Gastroesophageal sphincter (tissue), 3 donors: Measurements from ENCODE around the gene PDZRN4.

Source experiments
- EP300 ChIP-seq: sonication (generic); formaldehyde crosslinking; IDR thresholded peaks from one replicate; pipeline ENCODE4 v1.6.1; 2017; ENCODE audit warnings: antibody characterized with exemption, mild to moderate bottlenecking
- POLR2A ChIP-seq, 2 donors: fragments of 450-650 bp; IDR thresholded peaks; one replicate each; pipeline ENCODE4 v1.6.1; 2017; ENCODE audit warnings: antibody characterized with exemption in 2 of 2, mild to moderate bottlenecking in 2 of 2, moderate library complexity in 1 of 2
- POLR2AphosphoS5 ChIP-seq: sonication (generic); formaldehyde crosslinking; IDR thresholded peaks from one replicate; pipeline ENCODE4 v1.6.1; 2017; ENCODE audit warnings: antibody characterized with exemption
- TF ChIP-seq, protein P1 (sequence below), 4 experiments: fragments of 200-600 bp in 2 of 4; fragments of 450-650 bp in 2 of 4; sonication (generic) in 1 of 4; IDR thresholded peaks; one replicate each; pipeline ENCODE4 v1.5.1; 2017 to 2019; ENCODE audit warnings: antibody characterized with exemption in 4 of 4, mild to moderate bottlenecking in 2 of 4, moderate library complexity in 2 of 4

DNA sequence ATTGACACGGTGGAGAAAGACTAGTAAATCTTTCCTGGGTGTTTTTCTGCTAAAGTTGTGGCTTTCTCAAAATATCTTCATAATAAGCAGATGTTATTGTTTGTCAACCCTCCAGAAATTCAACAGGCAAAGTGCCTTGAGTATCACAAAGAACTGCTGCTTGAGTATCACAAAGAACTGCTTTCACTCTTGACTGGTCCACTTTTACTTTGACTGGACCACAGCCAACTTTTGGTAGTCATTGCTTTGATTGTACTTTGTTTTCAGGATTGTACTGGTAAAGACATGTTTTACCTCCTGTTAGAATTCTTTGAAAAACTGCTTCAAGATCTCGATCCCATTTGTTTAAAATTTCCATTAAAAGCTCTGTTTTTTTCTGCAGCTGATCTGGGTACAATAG is 62.6 kb downstream of the PDZRN4 start:
- TF ChIP-seq, protein P1, sequence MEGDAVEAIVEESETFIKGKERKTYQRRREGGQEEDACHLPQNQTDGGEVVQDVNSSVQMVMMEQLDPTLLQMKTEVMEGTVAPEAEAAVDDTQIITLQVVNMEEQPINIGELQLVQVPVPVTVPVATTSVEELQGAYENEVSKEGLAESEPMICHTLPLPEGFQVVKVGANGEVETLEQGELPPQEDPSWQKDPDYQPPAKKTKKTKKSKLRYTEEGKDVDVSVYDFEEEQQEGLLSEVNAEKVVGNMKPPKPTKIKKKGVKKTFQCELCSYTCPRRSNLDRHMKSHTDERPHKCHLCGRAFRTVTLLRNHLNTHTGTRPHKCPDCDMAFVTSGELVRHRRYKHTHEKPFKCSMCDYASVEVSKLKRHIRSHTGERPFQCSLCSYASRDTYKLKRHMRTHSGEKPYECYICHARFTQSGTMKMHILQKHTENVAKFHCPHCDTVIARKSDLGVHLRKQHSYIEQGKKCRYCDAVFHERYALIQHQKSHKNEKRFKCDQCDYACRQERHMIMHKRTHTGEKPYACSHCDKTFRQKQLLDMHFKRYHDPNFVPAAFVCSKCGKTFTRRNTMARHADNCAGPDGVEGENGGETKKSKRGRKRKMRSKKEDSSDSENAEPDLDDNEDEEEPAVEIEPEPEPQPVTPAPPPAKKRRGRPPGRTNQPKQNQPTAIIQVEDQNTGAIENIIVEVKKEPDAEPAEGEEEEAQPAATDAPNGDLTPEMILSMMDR (IDR thresholded peaks at IDR 0.05): no peak
- TF ChIP-seq POLR2AphosphoS5 (no peak), POLR2A (IDR thresholded peaks at IDR 0.05) (no peak), EP300 (no peak)
